Lung (tissue), 12 donors: Measurements from ENCODE around the gene SLC23A3. TPM values are rescaled to one million over a fixed set of nuclear protein-coding genes. Genes with fewer than 3 reads are reported as not detected.
A peak's percentile ranks its signal among the peaks of the same experiment; 100 is the strongest.

Experiments
- ATAC-seq: fragments of 200-7000 bp; cut with Tn5 transposase; one replicate; pipeline ENCODE4 v1.9.1; 2020; ENCODE audit warnings: moderate number of reproducible peaks; ENCODE audit not compliant: insufficient read depth, low FRiP score
- DNase-seq, 3 donors: peaks; one replicate each; pipeline ENCODE4 v3.0.0-alpha.2; 2013 to 2017
- H3K27ac ChIP-seq, 2 donors: one replicate each; pipeline ENCODE4 v1.5.1; 2013; ENCODE audit warnings: mild to moderate bottlenecking in 2 of 2, moderate library complexity in 2 of 2, control low read depth in 1 of 2, inconsistent platforms in 1 of 2, low read depth in 1 of 2, low read length in 1 of 2
- H3K27me3 ChIP-seq, 3 donors: one replicate each; pipeline ENCODE4 v1.5.1; 2013; ENCODE audit warnings: low read length in 2 of 3; ENCODE audit not compliant: control insufficient read depth in 3 of 3, insufficient read depth in 3 of 3
- H3K36me3 ChIP-seq, 4 donors: one replicate each; pipeline ENCODE4 v1.5.1; 2013; ENCODE audit warnings: low read length in 4 of 4, mild to moderate bottlenecking in 1 of 4, moderate library complexity in 1 of 4; ENCODE audit not compliant: control insufficient read depth in 4 of 4, insufficient read depth in 4 of 4
- H3K4me1 ChIP-seq, 5 donors: one replicate each; pipeline ENCODE4 v1.5.1; 2013; ENCODE audit warnings: low read length in 5 of 5, mild to moderate bottlenecking in 2 of 5, moderate library complexity in 1 of 5; ENCODE audit not compliant: control insufficient read depth in 5 of 5, insufficient read depth in 5 of 5
- H3K4me3 ChIP-seq: one replicate; pipeline ENCODE4 v1.5.1; 2013; ENCODE audit warnings: mild to moderate bottlenecking, control low read depth, moderate library complexity
- H3K9ac ChIP-seq, 2 donors: one replicate each; pipeline ENCODE4 v1.5.1; 2013; ENCODE audit warnings: low read length in 2 of 2, control low read depth in 1 of 2; ENCODE audit not compliant: insufficient read depth in 1 of 2
- H3K9me3 ChIP-seq, 4 donors: one replicate each; pipeline ENCODE4 v1.5.1; 2013; ENCODE audit warnings: low read length in 3 of 4, mild to moderate bottlenecking in 1 of 4, moderate library complexity in 1 of 4; ENCODE audit not compliant: control insufficient read depth in 4 of 4, insufficient read depth in 3 of 4
- CTCF ChIP-seq: IDR thresholded peaks from 2 replicates; pipeline ENCODE4 v1.5.1; 2012; ENCODE audit warnings: mild to moderate bottlenecking; ENCODE audit errors: control extremely low read depth, extremely low read depth
- WGBS, 2 donors: extraction: QIAGEN DNeasy Blood & Tissue Kit; methylation state at CpG; one replicate each; pipeline ENCODE4 v1.1.7; 2013; 5-methylcytosine and 5-hydroxymethylcytosine counted together
- polyA plus RNA-seq, 2 donors: library from polyadenylated mRNA; stranded (reverse); fragments of 200-250 nt; gene quantifications; one replicate each; pipeline ENCODE4 v1.2.1, GENCODE V29; 2013
- total RNA-seq, 2 donors: library from RNA; depleted of rRNA in 1 of 2; stranded (reverse); fragments of >200 nt in 1 of 2; gene quantifications; one replicate each; pipeline ENCODE4 v1.2.1, GENCODE V29; 2014 to 2021
- donor health status: control.
- donor health status: control.
- donor health status: Bipolar disorder and iron deficiency.
- donor health status: healthy.
- donor health status: DM: yes; HTN: yes; CAD: no.

SLC23A3 gene
- total and polyA plus RNA-seq, 4 donors: 0.80 to 2.5 (median 1.9) TPM

- H3K9ac ChIP-seq: no peak overlapping the region
- H3K36me3 ChIP-seq: peaks cover 2 to 25% (median 11%) of the 10 kb centered on the region in 4 donors
- H3K9me3 ChIP-seq: no peaks in the 10 kb centered on the region
- H3K27me3 ChIP-seq: no peaks in the 10 kb centered on the region
- WGBS, 2 donors: 85 to 90% methylated on average over 16 of the region's 16 CpGs
- H3K4me3 ChIP-seq: no peak overlapping the region
- DNase-seq (no peak), ATAC-seq (no peak)
- H3K27ac ChIP-seq: peak overlapping the region in 1 of 2 donors; percentile 20
- no peak for TF ChIP-seq CTCF
- H3K4me1 ChIP-seq: peaks cover 0 to 11% (median 2%) of the 10 kb centered on the region in 5 donors
Observed at GRCh38 chr2:219172231-219173154, 2.7 kb upstream of the SLC23A3 start.

- H3K27me3 ChIP-seq: no peaks in the 10 kb centered on the region
- 39 to 49% methylated on average over 6 of the region's 6 CpGs for WGBS, 2 donors
- no peaks in the 10 kb centered on the region for H3K9me3 ChIP-seq
- H3K36me3 ChIP-seq: peaks cover 2 to 25% (median 11%) of the 10 kb centered on the region in 4 donors
- no peak overlapping the region for H3K4me3 ChIP-seq
- ATAC-seq: peak; percentile 57
- peaks cover 0 to 7% (median 2%) of the 10 kb centered on the region in 5 donors for H3K4me1 ChIP-seq
- H3K27ac ChIP-seq: peak overlapping the region in 1 of 2 donors; percentile 78
- no peak overlapping the region for H3K9ac ChIP-seq
- DNase-seq: peak; percentile 50 to 63 (median 54)
- TF ChIP-seq CTCF: peak; percentile 42
Observed at GRCh38 chr2:219171231-219171651, 1.4 kb upstream of the SLC23A3 start.

- DNase-seq (no peak), ATAC-seq (no peak)
- no peak for TF ChIP-seq CTCF
- Histone ChIP-seq H3K9me3 (no peaks in the 10 kb centered on the region), H3K4me3 (no peak overlapping the region), H3K9ac (no peak overlapping the region), H3K36me3 (peaks cover 2 to 20% (median 7%) of the 10 kb centered on the region in 4 donors), H3K27me3 (no peaks in the 10 kb centered on the region), H3K4me1 (no peaks in the 10 kb centered on the region), H3K27ac (no peak overlapping the region)
Observed at GRCh38 chr2:219168932-219169331, 897 bp downstream of the SLC23A3 start.
